Pancreas (tissue), 10 donors: ENCODE measurements around the gene RNF181. TPM values are rescaled to one million over a fixed set of nuclear protein-coding genes. Genes with fewer than 3 reads are reported as not detected.

ENCODE experiments used
- ATAC-seq, 4 donors: fragments of 200-7000 bp; cut with Tn5 transposase; one replicate each; pipeline versions ENCODE4 v1.8.0 to v1.9.1; 2020; ENCODE audit warnings: mild to moderate bottlenecking in 4 of 4, moderate library complexity in 4 of 4
- DNase-seq, 6 donors: peaks; one replicate each; pipeline ENCODE4 v3.0.0-alpha.2; 2020
- FAIRE-seq: peaks from 2 replicates; lab custom pipeline; 2012; peaks lifted over from hg19 to GRCh38; lab: Jason Lieb, UNC
- H3K27ac ChIP-seq, 4 donors: fragments of 200-600 bp; sonication (generic); 1 replicate in 3 of 4; 2 replicates in 1 of 4; pipeline versions ENCODE4 v1.5.0 to v1.8.0; 2020
- H3K27me3 ChIP-seq, 4 donors: fragments of 200-600 bp; one replicate each; pipeline ENCODE4 v1.8.0; 2021
- H3K36me3 ChIP-seq, 3 donors: fragments of 200-600 bp; sonication (generic) in 1 of 3; one replicate each; pipeline versions ENCODE4 v1.5.0 to v1.8.0; 2020 to 2021
- H3K4me1 ChIP-seq, 3 donors: fragments of 200-600 bp; one replicate each; pipeline ENCODE4 v1.8.0; 2021
- H3K4me3 ChIP-seq, 4 donors: fragments of 200-600 bp; sonication (generic) in 2 of 4; one replicate each; pipeline versions ENCODE4 v1.5.0 to v1.8.0; 2020 to 2021
- H3K9me3 ChIP-seq, 4 donors: fragments of 200-600 bp; one replicate each; pipeline ENCODE4 v1.8.0; 2021
- CTCF ChIP-seq, 4 donors: fragments of 200-600 bp; sonication (generic) in 3 of 4; IDR thresholded peaks; one replicate each; pipeline versions ENCODE4 v1.5.0 to v1.8.0; 2021; ENCODE audit warnings: antibody characterized with exemption in 4 of 4
- WGBS, 2 donors: extraction: QIAGEN DNeasy Blood & Tissue Kit; methylation state at CpG; one replicate each; pipeline ENCODE4 v1.1.7; 2013; 5-methylcytosine and 5-hydroxymethylcytosine counted together
- intact Hi-C, 3 donors: fragments of 100-400 bp; cut with DNase I; formaldehyde crosslinking; loops; one replicate each; pipeline versions ENCODE4 v1.11.1 to v1.14.2; 2022
- polyA plus RNA-seq, 2 donors: library from polyadenylated mRNA; stranded (reverse); fragments of 200-250 nt; gene quantifications; one replicate each; pipeline ENCODE4 v1.2.3, GENCODE V29; 2013
- total RNA-seq, 6 donors: library from RNA; stranded (reverse); fragmentation: NEBNext Ultra II Directional in 4 of 6; extraction: Animal tissue kit (Norgen Biotek cat#: 25700) in 4 of 6; gene quantifications; one replicate each; pipeline versions ENCODE4 v1.2.1 to v1.2.4, GENCODE V29; 2021 to 2023
- donor health status: healthy with polysubstance abuse.
- donor health status: DM: no; HTN: no; CAD: no; lungs with moderate emphysema.
- donor health status: DM: no; HTN: no; CAD: no.
- donor health status: control.
- donor health status: control.
- donor health status: Bipolar disorder and iron deficiency.
- donor health status: DM: yes; HTN: yes; CAD: no.
- donor health status: DM: no; HTN: no; CAD: no.
- donor health status: DM: no; HTN: no; CAD: no.
- donor health status: DM: yes; HTN: yes; CAD: no.

RNF181 gene
- total and polyA plus RNA-seq, 8 donors: 53.5 to 104 (median 65.5) TPM

- H3K27me3 ChIP-seq: no peaks in the 10 kb centered on the region
- H3K4me3 ChIP-seq: no peak overlapping the region
- intact Hi-C loops: no loop called here
- ATAC-seq (no peak), FAIRE-seq (no peak), DNase-seq (no peak)
- H3K27ac ChIP-seq: no peak overlapping the region
- 42 to 47% methylated on average over 6 of the region's 6 CpGs for WGBS, 2 donors
- no peak for TF ChIP-seq CTCF (IDR thresholded peaks at IDR 0.05)
- no peaks in the 10 kb centered on the region for H3K36me3 ChIP-seq
- H3K4me1 ChIP-seq: peaks cover 14 to 29% (median 26%) of the 10 kb centered on the region in 3 donors
- no peaks in the 10 kb centered on the region for H3K9me3 ChIP-seq
Observed at GRCh38 chr2:85604568-85605339, 9.2 kb downstream of the RNF181 start.

- ATAC-seq (no peak), FAIRE-seq (no peak), DNase-seq (peak in 1 of 6 donors; percentile 18)
- intact Hi-C loops: no loop called here
- TF ChIP-seq CTCF (IDR thresholded peaks at IDR 0.05): no peak
- Histone ChIP-seq H3K27me3 (no peaks in the 10 kb centered on the region), H3K4me3 (no peak overlapping the region), H3K27ac (no peak overlapping the region), H3K9me3 (no peaks in the 10 kb centered on the region), H3K36me3 (no peaks in the 10 kb centered on the region), H3K4me1 (peaks cover 14 to 37% (median 26%) of the 10 kb centered on the region in 3 donors)
- WGBS, 2 donors: 40 to 51% methylated on average over 4 of the region's 4 CpGs
Observed at GRCh38 chr2:85605406-85606115, 10.0 kb downstream of the RNF181 start.

GRCh38 chr2:85606116-85606455 is 10.5 kb downstream of the RNF181 start:
- no peak overlapping the region for H3K4me3 ChIP-seq
- TF ChIP-seq CTCF (IDR thresholded peaks at IDR 0.05): no peak
- DNase-seq (no peak), FAIRE-seq (no peak), ATAC-seq (no peak)
- H3K4me1 ChIP-seq: peaks cover 14 to 36% (median 24%) of the 10 kb centered on the region in 3 donors
- H3K36me3 ChIP-seq: no peaks in the 10 kb centered on the region
- H3K27me3 ChIP-seq: no peaks in the 10 kb centered on the region
- intact Hi-C loops: no loop called here
- H3K27ac ChIP-seq: no peak overlapping the region
- 74 to 75% methylated on average over 7 of the region's 7 CpGs for WGBS, 2 donors
- H3K9me3 ChIP-seq: no peaks in the 10 kb centered on the region

- Histone ChIP-seq H3K9me3 (no peaks in the 10 kb centered on the region), H3K27me3 (no peaks in the 10 kb centered on the region), H3K4me1 (peaks cover 9 to 34% (median 17%) of the 10 kb centered on the region in 3 donors), H3K27ac (no peak overlapping the region), H3K36me3 (no peaks in the 10 kb centered on the region), H3K4me3 (no peak overlapping the region)
- ATAC-seq: no peak
- WGBS, 2 donors: 69 to 75% methylated on average over 9 of the region's 9 CpGs
- no peak for FAIRE-seq
- no peak for TF ChIP-seq CTCF (IDR thresholded peaks at IDR 0.05)
- intact Hi-C loops: no loop called here
- no peak for DNase-seq
Observed at GRCh38 chr2:85607268-85608215, 12.0 kb downstream of the RNF181 start.
